ENCODE measurements around the gene RABEP1.

DNA sequence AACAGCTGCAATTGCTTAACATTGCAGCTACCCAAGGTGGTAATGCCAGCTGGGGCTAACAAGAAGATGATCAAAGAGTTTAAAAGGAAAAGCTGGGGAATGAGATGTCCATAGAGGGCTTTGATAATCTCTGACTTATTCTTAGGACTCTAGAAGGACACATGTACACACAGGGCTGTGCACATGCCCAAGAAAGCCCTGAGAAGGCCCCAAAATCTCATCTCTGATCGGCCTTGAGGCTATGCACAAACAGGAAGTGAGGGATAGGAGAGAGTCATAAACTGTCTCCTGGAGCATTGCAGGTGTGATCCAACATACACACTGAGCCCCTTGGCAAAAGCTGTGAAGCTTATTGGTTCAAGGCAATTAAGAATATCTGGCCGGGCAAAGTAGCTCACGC is 17.2 kb upstream of the RABEP1 start:
- TF ChIP-seq, protein P1, sequence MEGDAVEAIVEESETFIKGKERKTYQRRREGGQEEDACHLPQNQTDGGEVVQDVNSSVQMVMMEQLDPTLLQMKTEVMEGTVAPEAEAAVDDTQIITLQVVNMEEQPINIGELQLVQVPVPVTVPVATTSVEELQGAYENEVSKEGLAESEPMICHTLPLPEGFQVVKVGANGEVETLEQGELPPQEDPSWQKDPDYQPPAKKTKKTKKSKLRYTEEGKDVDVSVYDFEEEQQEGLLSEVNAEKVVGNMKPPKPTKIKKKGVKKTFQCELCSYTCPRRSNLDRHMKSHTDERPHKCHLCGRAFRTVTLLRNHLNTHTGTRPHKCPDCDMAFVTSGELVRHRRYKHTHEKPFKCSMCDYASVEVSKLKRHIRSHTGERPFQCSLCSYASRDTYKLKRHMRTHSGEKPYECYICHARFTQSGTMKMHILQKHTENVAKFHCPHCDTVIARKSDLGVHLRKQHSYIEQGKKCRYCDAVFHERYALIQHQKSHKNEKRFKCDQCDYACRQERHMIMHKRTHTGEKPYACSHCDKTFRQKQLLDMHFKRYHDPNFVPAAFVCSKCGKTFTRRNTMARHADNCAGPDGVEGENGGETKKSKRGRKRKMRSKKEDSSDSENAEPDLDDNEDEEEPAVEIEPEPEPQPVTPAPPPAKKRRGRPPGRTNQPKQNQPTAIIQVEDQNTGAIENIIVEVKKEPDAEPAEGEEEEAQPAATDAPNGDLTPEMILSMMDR (IDR thresholded peaks at IDR 0.05) = no peak
- TF ChIP-seq POLR2A (IDR thresholded peaks at IDR 0.05) = no peak
